Keratinocyte (primary cell): ENCODE results near the gene TBKBP1.

Experiments used
- EZH2 ChIP-seq: IDR thresholded peaks from one replicate; pipeline ENCODE4 v1.6.1; 2012; ENCODE audit warnings: inconsistent platforms, mild to moderate bottlenecking, low read length, moderate library complexity
- TF ChIP-seq, protein P1 (sequence below), 3 experiments: IDR thresholded peaks in 1 of 3; conservative IDR thresholded peaks in 1 of 3; optimal IDR thresholded peaks in 1 of 3; 2 replicates in 2 of 3; 3 replicates in 1 of 3; pipeline versions ENCODE3 to v1.5.1; 2011; ENCODE audit warnings: low read length in 3 of 3, mild to moderate bottlenecking in 3 of 3, moderate library complexity in 2 of 3, control low read depth in 1 of 3, inconsistent platforms in 1 of 3; ENCODE audit not compliant: insufficient read depth in 2 of 3; ENCODE audit errors: extremely low read depth in 1 of 3

GRCh38 chr17:47684535-47685193 is 9.3 kb upstream of the TBKBP1 start:
- no peak for TF ChIP-seq EZH2
- TF ChIP-seq, protein P1, sequence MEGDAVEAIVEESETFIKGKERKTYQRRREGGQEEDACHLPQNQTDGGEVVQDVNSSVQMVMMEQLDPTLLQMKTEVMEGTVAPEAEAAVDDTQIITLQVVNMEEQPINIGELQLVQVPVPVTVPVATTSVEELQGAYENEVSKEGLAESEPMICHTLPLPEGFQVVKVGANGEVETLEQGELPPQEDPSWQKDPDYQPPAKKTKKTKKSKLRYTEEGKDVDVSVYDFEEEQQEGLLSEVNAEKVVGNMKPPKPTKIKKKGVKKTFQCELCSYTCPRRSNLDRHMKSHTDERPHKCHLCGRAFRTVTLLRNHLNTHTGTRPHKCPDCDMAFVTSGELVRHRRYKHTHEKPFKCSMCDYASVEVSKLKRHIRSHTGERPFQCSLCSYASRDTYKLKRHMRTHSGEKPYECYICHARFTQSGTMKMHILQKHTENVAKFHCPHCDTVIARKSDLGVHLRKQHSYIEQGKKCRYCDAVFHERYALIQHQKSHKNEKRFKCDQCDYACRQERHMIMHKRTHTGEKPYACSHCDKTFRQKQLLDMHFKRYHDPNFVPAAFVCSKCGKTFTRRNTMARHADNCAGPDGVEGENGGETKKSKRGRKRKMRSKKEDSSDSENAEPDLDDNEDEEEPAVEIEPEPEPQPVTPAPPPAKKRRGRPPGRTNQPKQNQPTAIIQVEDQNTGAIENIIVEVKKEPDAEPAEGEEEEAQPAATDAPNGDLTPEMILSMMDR (optimal IDR thresholded peaks at IDR 0.05 in 1 of 3, IDR thresholded peaks at IDR 0.05 in 1 of 3, conservative IDR thresholded peaks at IDR 0.05 in 1 of 3; ENCODE audit: extremely low read depth in 1 of 3, insufficient read depth in 2 of 3, low read length in 3 of 3), result no peak
